GM18907 (cell line): ENCODE results near the gene HOXB7.

Experiments used
- ATAC-seq: cut with Tn5 transposase; IDR thresholded peaks from one replicate; pipeline ENCODE4 v1.9.1; 2021; ENCODE audit warnings: mild to moderate bottlenecking, moderate library complexity; ENCODE audit not compliant: unreplicated experiment

HOXB7 gene

GRCh38 chr17:48637323-48638260 lies 26.8 kb upstream of the HOXB7 start:
- ATAC-seq, result no peak

- ATAC-seq, result peak; percentile 58
Measured at GRCh38 chr17:48636177-48637018, 25.6 kb upstream of the HOXB7 start.

GRCh38 chr17:48634493-48635208 lies 23.8 kb upstream of the HOXB7 start:
- no peak for ATAC-seq

- no peak for ATAC-seq
Measured at GRCh38 chr17:48633266-48633677, 22.5 kb upstream of the HOXB7 start.

- ATAC-seq, result no peak
Measured at GRCh38 chr17:48632579-48633265, 21.9 kb upstream of the HOXB7 start.

- ATAC-seq, result no peak
Measured at GRCh38 chr17:48631693-48632578, 21.1 kb upstream of the HOXB7 start.

GRCh38 chr17:48630925-48631692 lies 20.3 kb upstream of the HOXB7 start:
- ATAC-seq, result no peak

GRCh38 chr17:48630009-48630924 lies 19.4 kb upstream of the HOXB7 start:
- no peak for ATAC-seq

GRCh38 chr17:48629411-48629759 lies 18.6 kb upstream of the HOXB7 start:
- ATAC-seq, result no peak

GRCh38 chr17:48628649-48629410 lies 18.0 kb upstream of the HOXB7 start:
- no peak for ATAC-seq

GRCh38 chr17:48627623-48628521 lies 17.1 kb upstream of the HOXB7 start:
- ATAC-seq, result no peak

GRCh38 chr17:48627118-48627597 lies 16.3 kb upstream of the HOXB7 start:
- no peak for ATAC-seq

- no peak for ATAC-seq
Measured at GRCh38 chr17:48626245-48627117, 15.7 kb upstream of the HOXB7 start, which contains the start of gene HOXB9. Gene HOXB9 (minus strand): TSS chr17:48626358. CDS start chr17:48626269, 89 bp downstream.

- ATAC-seq, result no peak
Measured at GRCh38 chr17:48625495-48626244, 14.9 kb upstream of the HOXB7 start.
